H1 (cell line): Measurements from ENCODE around the gene TUBGCP2. TPM values are rescaled to one million over a fixed set of nuclear protein-coding genes. Genes with fewer than 3 reads are reported as not detected.

ENCODE experiments used
- CTCF ChIA-PET: fragments of 300-600 bp; sonication (Branson Sonifier 250); formaldehyde crosslinking; loops from one replicate; lab custom pipeline; 2021; ENCODE audit not compliant: partially characterized antibody; lab: Charles Lee
- POLR2A ChIA-PET: fragments of 300-600 bp; sonication (Branson Sonifier 250); formaldehyde crosslinking; loops from one replicate; lab custom pipeline; 2021; ENCODE audit warnings: inconsistent platforms; ENCODE audit not compliant: partially characterized antibody; lab: Charles Lee
- DNase-seq, 2 experiments: peaks; one replicate each; pipeline versions ENCODE4 v3.0.0 to v3.0.0-alpha.2; 2010 to 2022; ENCODE audit warnings: low spot score in 2 of 2, low read depth in 1 of 2, mixed read lengths in 1 of 2
- FAIRE-seq: peaks from 2 replicates; lab custom pipeline; 2011; peaks lifted over from hg19 to GRCh38; lab: Jason Lieb, UNC
- H2AFZ ChIP-seq: 2 replicates; pipeline ENCODE4 v1.8.1; 2012; ENCODE audit warnings: low read length, inconsistent platforms
- H2AK5ac ChIP-seq: 2 replicates; pipeline ENCODE4 v1.6.1; 2013; ENCODE audit warnings: low read depth, low read length
- H2BK120ac ChIP-seq: replicated peaks from 2 replicates; pipeline ENCODE3; 2013; ENCODE audit warnings: low read depth, low read length, inconsistent platforms
- H2BK12ac ChIP-seq: 2 replicates; pipeline ENCODE4 v1.6.1; 2013; ENCODE audit warnings: low read depth, low read length
- H2BK15ac ChIP-seq: 2 replicates; pipeline ENCODE4 v1.6.1; 2013; ENCODE audit warnings: low read length
- H2BK20ac ChIP-seq: 2 replicates; pipeline ENCODE4 v1.6.1; 2013; ENCODE audit warnings: low read length
- H2BK5ac ChIP-seq: 2 replicates; pipeline ENCODE4 v1.6.1; 2013; ENCODE audit warnings: low read depth, low read length
- H3K14ac ChIP-seq: 2 replicates; pipeline ENCODE4 v1.6.1; 2013; ENCODE audit warnings: inconsistent platforms; ENCODE audit not compliant: insufficient read length
- H3K18ac ChIP-seq: 2 replicates; pipeline ENCODE4 v1.6.1; 2013; ENCODE audit warnings: low read length; ENCODE audit errors: extremely low read depth
- H3K23ac ChIP-seq: 2 replicates; pipeline ENCODE4 v1.6.1; 2013; ENCODE audit warnings: inconsistent platforms; ENCODE audit not compliant: insufficient read length
- H3K23me2 ChIP-seq: 2 replicates; pipeline ENCODE4 v1.6.1; 2013; ENCODE audit warnings: low read depth, low read length
- H3K27ac ChIP-seq: 2 replicates; pipeline ENCODE4 v1.6.1; 2011; ENCODE audit warnings: low read depth, low read length, inconsistent platforms
- H3K27me3 ChIP-seq, 4 experiments: replicated peaks in 1 of 4; 1 replicate in 1 of 4; 2 replicates in 3 of 4; pipeline versions ENCODE4 v1.6.1 to v1.8.1; 2011 to 2013; ENCODE audit warnings: low read length in 3 of 4, mild to moderate bottlenecking in 3 of 4, inconsistent platforms in 2 of 4, mixed read lengths in 2 of 4, moderate library complexity in 1 of 4; ENCODE audit not compliant: control insufficient read depth in 3 of 4, insufficient read depth in 3 of 4; ENCODE audit errors: extremely low read depth in 1 of 4
- H3K36me3 ChIP-seq, 4 experiments: 2 replicates each; pipeline versions ENCODE4 v1.6.1 to v1.8.1; 2011 to 2013; ENCODE audit warnings: mild to moderate bottlenecking in 4 of 4, low read length in 3 of 4, moderate library complexity in 2 of 4, control low read depth in 1 of 4, inconsistent platforms in 1 of 4; ENCODE audit not compliant: insufficient read depth in 4 of 4, control insufficient read depth in 2 of 4
- H3K4ac ChIP-seq: replicated peaks from 2 replicates; pipeline ENCODE3; 2013; ENCODE audit warnings: low read length, low read depth, mixed read lengths, inconsistent platforms; ENCODE audit not compliant: insufficient read length
- H3K4me1 ChIP-seq, 4 experiments: replicated peaks in 1 of 4; 1 replicate in 1 of 4; 2 replicates in 3 of 4; pipeline versions ENCODE4 v1.6.1 to v1.8.1; 2011 to 2013; ENCODE audit warnings: low read length in 3 of 4, inconsistent platforms in 2 of 4, mixed read lengths in 1 of 4; ENCODE audit not compliant: insufficient read depth in 4 of 4, control insufficient read depth in 3 of 4
- H3K4me2 ChIP-seq, 2 experiments: 2 replicates each; pipeline versions ENCODE4 v1.6.1 to v1.8.1; 2011 to 2013; ENCODE audit warnings: low read depth in 2 of 2, low read length in 2 of 2, control low read depth in 1 of 2, inconsistent platforms in 1 of 2, mild to moderate bottlenecking in 1 of 2; ENCODE audit not compliant: insufficient read depth in 1 of 2
- H3K4me3 ChIP-seq, 4 experiments: fragments of 200-600, 300-600 bp in 1 of 4; sonication (generic), shearing (Covaris generic), sonication (Bioruptor Twin) in 1 of 4; 2 replicates each; pipeline versions ENCODE4 v1.5.1 to v1.8.1; 2011 to 2016; ENCODE audit warnings: low read length in 4 of 4, low read depth in 3 of 4, control low read depth in 2 of 4, inconsistent platforms in 2 of 4, mild to moderate bottlenecking in 2 of 4, mixed read lengths in 1 of 4, moderate library complexity in 1 of 4; ENCODE audit not compliant: insufficient read depth in 2 of 4; ENCODE audit errors: extremely low read depth in 1 of 4
- H3K56ac ChIP-seq: replicated peaks from 2 replicates; pipeline ENCODE3; 2013; ENCODE audit warnings: low read depth, mild to moderate bottlenecking, mixed read lengths, low read length, inconsistent platforms; ENCODE audit not compliant: insufficient read length
- H3K79me1 ChIP-seq: 2 replicates; pipeline ENCODE4 v1.6.1; 2013; ENCODE audit warnings: low read depth, low read length, control low read depth
- H3K79me2 ChIP-seq, 2 experiments: 2 replicates each; pipeline versions ENCODE4 v1.6.1 to v1.8.1; 2012 to 2013; ENCODE audit warnings: low read length in 2 of 2, mild to moderate bottlenecking in 2 of 2, inconsistent platforms in 1 of 2; ENCODE audit not compliant: insufficient read depth in 2 of 2, control insufficient read depth in 1 of 2
- H3K9ac ChIP-seq, 4 experiments: replicated peaks in 1 of 4; 1 replicate in 1 of 4; 2 replicates in 3 of 4; pipeline versions ENCODE4 v1.6.1 to v1.8.1; 2011 to 2013; ENCODE audit warnings: low read depth in 3 of 4, low read length in 3 of 4, control low read depth in 2 of 4, mild to moderate bottlenecking in 2 of 4, moderate library complexity in 2 of 4, inconsistent platforms in 1 of 4; ENCODE audit errors: extremely low read depth in 1 of 4
- H3K9me3 ChIP-seq, 2 experiments: 2 replicates each; pipeline versions ENCODE4 v1.6.1 to v1.8.1; 2012 to 2013; ENCODE audit warnings: mild to moderate bottlenecking in 2 of 2, moderate library complexity in 2 of 2, control low read depth in 1 of 2, inconsistent platforms in 1 of 2, low read depth in 1 of 2, low read length in 1 of 2, mixed read lengths in 1 of 2; ENCODE audit not compliant: insufficient read depth in 2 of 2
- H4K20me1 ChIP-seq, 2 experiments: replicated peaks in 1 of 2; 2 replicates each; pipeline versions ENCODE3 to v1.8.1; 2011 to 2013; ENCODE audit warnings: inconsistent platforms in 2 of 2, low read length in 2 of 2, mild to moderate bottlenecking in 1 of 2; ENCODE audit not compliant: insufficient read depth in 2 of 2, control insufficient read depth in 1 of 2
- H4K5ac ChIP-seq: 2 replicates; pipeline ENCODE4 v1.6.1; 2013; ENCODE audit warnings: low read length, low read depth, mixed read lengths, inconsistent platforms; ENCODE audit not compliant: insufficient read length
- H4K8ac ChIP-seq: 2 replicates; pipeline ENCODE4 v1.8.0; 2013; ENCODE audit warnings: mild to moderate bottlenecking, moderate library complexity, low read length, inconsistent platforms; ENCODE audit not compliant: insufficient read depth; ENCODE audit errors: extremely low read depth
- H4K91ac ChIP-seq: replicated peaks from 2 replicates; pipeline ENCODE3; 2013; ENCODE audit warnings: low read length, mixed read lengths, inconsistent platforms; ENCODE audit not compliant: insufficient read length
- POU5F1 ChIP-seq: IDR thresholded peaks from 2 replicates; pipeline ENCODE4 v1.6.1; 2011; ENCODE audit warnings: low read depth, mild to moderate bottlenecking, low read length, moderate library complexity
- TBP ChIP-seq: IDR thresholded peaks from 2 replicates; pipeline ENCODE4 v1.6.1; 2011; ENCODE audit warnings: low read depth, low read length, improper control_type of control experiment
- WGBS, 2 experiments: shearing (Covaris generic) in 1 of 2; methylation state at CpG; one replicate each; pipeline versions ENCODE4 v1.1.6 to v1.1.7; 2013 to 2015; ENCODE audit warnings: low lambda C conversion rate in 2 of 2, mixed read lengths in 2 of 2, inconsistent platforms in 1 of 2, low coverage in 1 of 2, missing lambda C conversion rate in 1 of 2; ENCODE audit not compliant: insufficient replicate concordance in 2 of 2, insufficient coverage in 1 of 2, insufficient read length in 1 of 2; ENCODE audit errors: extremely low coverage in 1 of 2, missing lambda C conversion rate in 1 of 2; 5-methylcytosine and 5-hydroxymethylcytosine counted together
- polyA plus RNA-seq, 7 experiments: library from polyadenylated mRNA; depleted of rRNA in 3 of 7; stranded (reverse) in 5 of 7; unstranded in 2 of 7; fragments of >200 nt in 5 of 7; fragments of 200-250 nt in 2 of 7; gene quantifications; 1 replicate in 5 of 7; 2 replicates in 1 of 7; 4 replicates in 1 of 7; pipeline versions ENCODE4 v1.2.1 to v1.2.3, GENCODE V29; 2011 to 2013; ENCODE audit warnings: missing spikeins in 2 of 7, mixed read lengths in 2 of 7
- total RNA-seq: library from RNA; stranded (reverse); fragmentation: NEBNext Ultra II Directional; extraction: Animal tissue kit (Norgen Biotek cat#: 25700); gene quantifications from 2 replicates; pipeline ENCODE4 v1.2.1, GENCODE V29; 2021

The TUBGCP2 gene
- total and polyA plus RNA-seq, 2 of the 8 experiments (the other 6 are each of a cell fraction or from before 2014, with no cell fraction given): 34.9 to 51.9 TPM

GRCh38 chr10:133272964-133273420 lies 35.7 kb downstream of the TUBGCP2 start:
- H3K79me2 ChIP-seq: no peaks in the 10 kb centered on the region
- no peak overlapping the region for H3K56ac ChIP-seq
- no peak for TF ChIP-seq TBP
- no peak for TF ChIP-seq POU5F1
- H4K5ac ChIP-seq: no peak overlapping the region
- no peak overlapping the region for H2BK120ac ChIP-seq
- no peak overlapping the region for H3K18ac ChIP-seq
- ChIA-PET POLR2A (interaction anchor here (2.3 kb wide), 1 partner anchor 9 kb away, joined by 6 read pairs; no protein-coding TSS in a partner anchor), CTCF (interaction anchor here (1.2 to 1.6 kb wide), 3 partner anchors 35 to 130 kb away, joined by 3 read pairs; no protein-coding TSS in a partner anchor)
- no peak overlapping the region for H4K91ac ChIP-seq
- H3K9me3 ChIP-seq: no peaks in the 10 kb centered on the region
- H4K20me1 ChIP-seq: peaks cover 0 to 5% of the 10 kb centered on the region in 2 experiments
- H3K27me3 ChIP-seq: peaks cover 0 to 7% (median 4%) of the 10 kb centered on the region in 4 experiments; a peak in 6 of 7 replicates
- peaks cover 5% of the 10 kb centered on the region; the same call in 1 of the 2 replicates for H3K23me2 ChIP-seq
- no peak overlapping the region for H2AK5ac ChIP-seq
- H3K79me1 ChIP-seq: no peaks in the 10 kb centered on the region
- no peak overlapping the region for H3K27ac ChIP-seq
- WGBS, 2 experiments: 94% methylated on average over 21 of the region's 25 CpGs; no CpG with 5 or more reads in 1 of the 2 experiments
- H2BK15ac ChIP-seq: no peak overlapping the region
- no peak overlapping the region for H2BK12ac ChIP-seq
- DNase-seq: no peak
- H2AFZ ChIP-seq: no peak overlapping the region
- H3K9ac ChIP-seq: no peak overlapping the region
- H3K4me1 ChIP-seq: peaks cover 0 to 15% (median 7%) of the 10 kb centered on the region in 4 experiments; a peak in 5 of 7 replicates
- no peak overlapping the region for H2BK5ac ChIP-seq
- no peak overlapping the region for H3K14ac ChIP-seq
- no peak for FAIRE-seq
- no peaks in the 10 kb centered on the region for H3K36me3 ChIP-seq
- H3K23ac ChIP-seq: no peak overlapping the region
- no peak overlapping the region for H3K4me2 ChIP-seq
- no peak overlapping the region for H4K8ac ChIP-seq
- no peak overlapping the region for H3K4me3 ChIP-seq
- no peak overlapping the region for H3K4ac ChIP-seq
- H2BK20ac ChIP-seq: no peak overlapping the region
